Measurements from ENCODE around the gene H2AZ2.

DNA sequence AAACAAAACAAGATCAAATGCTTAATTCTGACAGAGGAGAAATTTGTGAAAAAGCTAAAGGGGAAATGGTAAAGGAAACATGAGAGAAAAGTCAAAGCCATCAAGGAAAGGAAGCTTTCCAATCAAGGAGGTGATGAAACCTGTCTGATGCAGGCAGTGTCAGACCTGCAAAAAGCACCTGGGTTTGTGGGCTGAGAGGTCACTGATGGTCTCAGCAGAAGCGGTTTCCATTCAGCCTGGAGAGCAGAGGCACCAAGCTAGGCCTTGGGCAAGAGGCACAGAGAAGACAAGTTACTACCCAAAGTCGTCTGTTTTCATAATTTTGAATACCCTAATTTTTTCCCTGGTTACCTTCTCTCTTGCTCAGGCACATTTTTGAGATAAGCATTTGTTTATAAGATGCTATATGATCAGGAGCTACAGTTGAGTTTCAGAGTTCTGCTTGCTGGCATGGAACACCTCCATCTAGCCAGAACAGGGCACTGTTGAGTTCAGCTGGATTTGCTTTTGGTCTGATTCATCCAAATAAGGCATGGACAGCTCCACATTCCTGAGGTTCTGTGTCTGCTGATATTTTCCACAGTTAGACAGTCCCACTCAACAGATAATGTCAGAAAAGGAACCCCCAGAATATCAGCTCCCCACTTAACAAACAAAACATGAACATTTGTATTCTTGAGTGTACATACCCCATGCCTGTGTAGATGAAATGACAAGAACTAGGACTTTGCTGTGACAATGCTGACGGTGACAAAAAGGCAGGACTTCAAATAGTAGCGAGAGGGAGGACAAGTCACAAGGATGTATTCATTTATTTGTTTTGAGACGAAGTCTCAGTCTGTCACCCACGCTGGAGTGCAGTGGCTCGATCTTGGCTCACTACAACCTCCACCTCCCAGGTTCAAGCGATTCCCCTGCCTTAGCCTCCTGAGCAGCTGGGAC is 56.3 kb downstream of the H2AZ2 start:
- TF ChIP-seq, protein P1, sequence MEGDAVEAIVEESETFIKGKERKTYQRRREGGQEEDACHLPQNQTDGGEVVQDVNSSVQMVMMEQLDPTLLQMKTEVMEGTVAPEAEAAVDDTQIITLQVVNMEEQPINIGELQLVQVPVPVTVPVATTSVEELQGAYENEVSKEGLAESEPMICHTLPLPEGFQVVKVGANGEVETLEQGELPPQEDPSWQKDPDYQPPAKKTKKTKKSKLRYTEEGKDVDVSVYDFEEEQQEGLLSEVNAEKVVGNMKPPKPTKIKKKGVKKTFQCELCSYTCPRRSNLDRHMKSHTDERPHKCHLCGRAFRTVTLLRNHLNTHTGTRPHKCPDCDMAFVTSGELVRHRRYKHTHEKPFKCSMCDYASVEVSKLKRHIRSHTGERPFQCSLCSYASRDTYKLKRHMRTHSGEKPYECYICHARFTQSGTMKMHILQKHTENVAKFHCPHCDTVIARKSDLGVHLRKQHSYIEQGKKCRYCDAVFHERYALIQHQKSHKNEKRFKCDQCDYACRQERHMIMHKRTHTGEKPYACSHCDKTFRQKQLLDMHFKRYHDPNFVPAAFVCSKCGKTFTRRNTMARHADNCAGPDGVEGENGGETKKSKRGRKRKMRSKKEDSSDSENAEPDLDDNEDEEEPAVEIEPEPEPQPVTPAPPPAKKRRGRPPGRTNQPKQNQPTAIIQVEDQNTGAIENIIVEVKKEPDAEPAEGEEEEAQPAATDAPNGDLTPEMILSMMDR (IDR thresholded peaks at IDR 0.05): no peak
- no peak for TF ChIP-seq EZH2 (IDR thresholded peaks at IDR 0.05; ENCODE audit: borderline replicate concordance, insufficient read depth, low read depth, low read length, poor library complexity, severe bottlenecking)

Measured in B cell (primary cell).